ENCODE data around the gene SETBP1.

Gene SETBP1

DNA sequence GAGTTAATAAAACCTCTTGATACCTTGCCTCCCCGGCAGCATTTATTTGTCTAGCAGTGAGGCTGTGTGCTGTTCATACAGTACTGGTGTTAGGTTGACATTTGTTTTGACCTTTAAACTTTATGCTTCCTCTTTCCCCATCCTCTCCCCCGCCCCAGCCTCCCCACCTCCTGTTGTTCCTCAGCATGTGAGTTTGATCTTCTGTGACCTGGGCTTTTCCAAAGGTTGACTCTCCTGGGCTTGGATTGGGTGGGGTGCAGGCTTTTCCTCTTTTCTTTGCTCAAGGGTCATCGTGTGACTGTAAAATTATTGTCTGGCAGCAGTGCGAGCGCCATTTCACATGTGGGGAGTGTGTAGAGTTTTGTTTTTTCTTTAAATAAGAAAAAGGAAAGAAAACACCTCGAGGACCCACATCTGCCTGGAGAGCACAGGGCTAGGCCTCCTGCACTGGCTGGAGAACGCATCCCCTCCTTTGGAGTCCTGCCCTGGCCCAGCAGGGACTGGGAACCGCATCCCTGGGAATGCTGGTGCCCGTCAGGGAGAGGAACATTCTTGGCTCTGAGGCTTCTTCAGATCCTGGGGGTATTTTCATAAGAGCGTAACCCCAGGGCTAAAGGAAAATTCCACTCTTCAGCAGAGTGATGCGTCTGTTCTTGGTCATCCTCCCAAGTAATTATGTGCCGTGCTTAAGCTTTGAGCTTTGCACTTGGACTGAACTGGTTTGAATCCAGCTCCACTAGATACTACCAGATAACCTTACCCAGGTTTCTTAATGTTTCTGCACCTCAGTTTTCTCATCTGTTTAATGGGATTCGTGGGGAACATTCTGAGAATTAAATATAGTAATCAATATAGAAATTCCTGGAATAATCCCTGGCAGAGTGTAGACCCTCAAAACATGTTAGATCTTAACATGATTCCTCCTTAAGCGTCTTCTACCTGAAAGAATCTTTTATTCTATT lies 91.5 kb downstream of the SETBP1 start:
- Histone ChIP-seq H3K4me3 (ENCODE audit: low read length) (no peak overlapping the region), H3K27ac (ENCODE audit: low read length) (no peak overlapping the region), H3K9me3 (ENCODE audit: insufficient read depth, low read depth, low read length) (no peaks in the 10 kb centered on the region), H3K9ac (ENCODE audit: low read depth, low read length) (no peak overlapping the region), H3K27me3 (ENCODE audit: insufficient read depth, low read length) (no peaks in the 10 kb centered on the region), H3K4me1 (ENCODE audit: insufficient read depth, low read length) (no peaks in the 10 kb centered on the region), H3K36me3 (ENCODE audit: insufficient read depth, low read depth, low read length) (no peaks in the 10 kb centered on the region)

DNA sequence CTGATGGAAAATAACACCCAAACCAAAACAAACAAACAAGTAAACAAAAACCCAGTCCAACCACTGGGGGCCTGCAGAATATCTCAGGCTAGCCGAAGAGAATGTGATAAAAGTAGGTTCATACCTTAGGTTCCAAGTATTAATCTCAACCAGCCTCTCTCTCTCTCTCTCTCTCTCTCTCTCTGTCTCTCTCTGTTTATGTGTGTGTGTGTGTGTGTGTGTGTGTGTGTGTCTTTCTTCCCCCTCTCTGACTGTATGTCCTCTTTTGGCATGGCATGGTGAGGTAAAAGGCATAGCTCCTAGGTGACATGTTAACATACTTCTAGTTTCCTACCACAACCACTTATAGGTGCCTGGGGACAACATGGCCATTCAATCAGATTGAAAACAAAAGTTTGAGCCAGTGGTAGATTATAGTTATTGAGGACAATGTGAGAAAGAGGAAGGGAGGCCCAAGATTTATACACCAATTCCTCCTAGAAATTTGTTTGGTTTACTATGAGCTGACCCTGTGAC lies 93.0 kb downstream of the SETBP1 start:
- no peaks in the 10 kb centered on the region for H3K36me3 ChIP-seq (ENCODE audit: insufficient read depth, low read depth, low read length)
- H3K4me3 ChIP-seq (ENCODE audit: low read length) = no peak overlapping the region
- 0 out of 2 replicates have a peak, but pooled peaks cover 3% of the 10 kb centered on the region for H3K4me1 ChIP-seq (ENCODE audit: insufficient read depth, low read length)
- H3K27ac ChIP-seq (ENCODE audit: low read length) = no peak overlapping the region
- no peak overlapping the region for H3K9ac ChIP-seq (ENCODE audit: low read depth, low read length)
- no peaks in the 10 kb centered on the region for H3K9me3 ChIP-seq (ENCODE audit: insufficient read depth, low read depth, low read length)
- H3K27me3 ChIP-seq (ENCODE audit: insufficient read depth, low read length) = no peaks in the 10 kb centered on the region

DNA sequence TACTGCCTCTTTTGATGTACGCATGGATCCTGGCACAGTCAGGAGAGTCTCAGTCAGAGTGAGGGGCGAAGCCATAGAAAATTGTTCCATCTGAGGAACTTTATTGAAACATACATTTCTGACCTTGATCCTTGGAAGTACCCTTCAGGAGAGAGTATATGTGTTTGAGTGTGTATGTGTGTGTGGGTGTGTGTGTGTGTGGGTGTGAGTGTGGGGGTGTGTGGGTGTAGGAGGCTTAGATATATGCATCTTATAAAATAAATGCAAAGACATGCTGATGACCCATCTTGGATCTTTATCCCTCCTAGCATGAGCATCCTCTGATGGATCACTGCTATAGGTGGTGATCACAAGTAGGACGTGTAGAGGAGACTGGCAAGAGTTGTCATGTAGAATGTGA lies 93.5 kb downstream of the SETBP1 start:
- Histone ChIP-seq H3K4me1 (ENCODE audit: insufficient read depth, low read length) (0 out of 2 replicates have a peak, but pooled peaks cover 3% of the 10 kb centered on the region), H3K9me3 (ENCODE audit: insufficient read depth, low read depth, low read length) (no peaks in the 10 kb centered on the region), H3K36me3 (ENCODE audit: insufficient read depth, low read depth, low read length) (no peaks in the 10 kb centered on the region), H3K4me3 (ENCODE audit: low read length) (no peak overlapping the region), H3K27ac (ENCODE audit: low read length) (no peak overlapping the region), H3K9ac (ENCODE audit: low read depth, low read length) (no peak overlapping the region), H3K27me3 (ENCODE audit: insufficient read depth, low read length) (no peaks in the 10 kb centered on the region)

DNA sequence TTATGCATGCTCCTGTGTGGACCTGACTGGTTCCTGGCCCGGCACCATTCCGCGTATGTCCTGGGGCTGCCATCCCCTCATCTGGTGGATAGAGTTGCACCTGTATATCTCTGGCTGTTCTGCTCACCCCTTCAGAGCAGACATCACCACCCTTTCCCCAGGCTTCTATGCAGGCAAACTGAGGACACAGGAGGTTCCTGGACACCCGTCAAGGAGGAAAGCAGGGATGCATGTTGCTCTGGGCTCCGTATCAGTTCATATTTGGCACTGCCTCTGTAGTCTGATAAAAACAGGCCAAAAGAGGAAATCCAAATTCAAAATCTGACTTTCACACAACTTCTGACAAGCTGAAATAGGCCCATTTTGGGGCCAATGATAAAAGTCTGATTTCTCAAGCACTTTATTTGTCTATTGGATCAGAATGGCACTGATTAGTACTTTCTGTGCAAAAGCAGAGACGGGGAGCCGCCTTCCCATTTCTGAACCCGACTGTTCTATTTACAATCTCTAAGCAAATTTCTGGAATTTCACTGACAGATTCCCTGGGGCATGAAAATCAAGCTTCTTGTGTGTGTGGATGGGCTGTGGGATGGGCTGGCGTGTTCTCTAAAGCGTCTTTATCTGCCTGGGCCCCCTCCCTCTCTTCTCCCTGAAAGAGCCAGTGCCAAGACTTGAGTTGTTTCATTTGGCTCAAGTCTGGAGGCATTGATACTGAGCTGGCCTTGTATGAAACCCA lies 96.9 kb downstream of the SETBP1 start:
- H3K27ac ChIP-seq (ENCODE audit: low read length) = no peak overlapping the region
- H3K36me3 ChIP-seq (ENCODE audit: insufficient read depth, low read depth, low read length) = no peaks in the 10 kb centered on the region
- H3K9me3 ChIP-seq (ENCODE audit: insufficient read depth, low read depth, low read length) = no peaks in the 10 kb centered on the region
- no peaks in the 10 kb centered on the region for H3K27me3 ChIP-seq (ENCODE audit: insufficient read depth, low read length)
- peaks cover 12% of the 10 kb centered on the region; the same call in 1 of the 2 replicates for H3K4me1 ChIP-seq (ENCODE audit: insufficient read depth, low read length)
- no peak overlapping the region for H3K9ac ChIP-seq (ENCODE audit: low read depth, low read length)
- H3K4me3 ChIP-seq (ENCODE audit: low read length) = no peak overlapping the region

DNA sequence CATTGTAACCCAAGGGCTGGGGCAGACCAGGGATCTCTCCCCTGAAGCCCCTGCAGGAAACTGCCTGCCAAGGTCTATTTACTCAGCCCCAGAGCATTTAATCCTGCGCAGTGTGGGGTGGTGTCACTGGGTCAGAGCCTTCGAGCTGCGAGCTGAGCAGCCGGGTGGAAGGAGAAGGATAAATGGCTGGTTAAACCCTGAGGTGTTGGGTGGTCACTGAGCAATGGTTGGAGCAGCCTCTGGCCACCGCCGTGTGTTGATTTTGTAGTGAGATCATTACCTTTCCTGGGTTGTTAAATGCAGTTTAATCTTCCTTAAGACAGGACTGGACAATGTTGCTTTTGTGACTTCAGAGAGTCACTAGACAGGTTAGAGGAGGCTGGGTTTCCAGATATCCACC lies 98.1 kb downstream of the SETBP1 start:
- no peaks in the 10 kb centered on the region for H3K36me3 ChIP-seq (ENCODE audit: insufficient read depth, low read depth, low read length)
- peaks cover 12% of the 10 kb centered on the region; the same call in 1 of the 2 replicates for H3K4me1 ChIP-seq (ENCODE audit: insufficient read depth, low read length)
- H3K4me3 ChIP-seq (ENCODE audit: low read length) = no peak overlapping the region
- no peaks in the 10 kb centered on the region for H3K27me3 ChIP-seq (ENCODE audit: insufficient read depth, low read length)
- H3K27ac ChIP-seq (ENCODE audit: low read length) = no peak overlapping the region
- no peaks in the 10 kb centered on the region for H3K9me3 ChIP-seq (ENCODE audit: insufficient read depth, low read depth, low read length)
- H3K9ac ChIP-seq (ENCODE audit: low read depth, low read length) = no peak overlapping the region

DNA sequence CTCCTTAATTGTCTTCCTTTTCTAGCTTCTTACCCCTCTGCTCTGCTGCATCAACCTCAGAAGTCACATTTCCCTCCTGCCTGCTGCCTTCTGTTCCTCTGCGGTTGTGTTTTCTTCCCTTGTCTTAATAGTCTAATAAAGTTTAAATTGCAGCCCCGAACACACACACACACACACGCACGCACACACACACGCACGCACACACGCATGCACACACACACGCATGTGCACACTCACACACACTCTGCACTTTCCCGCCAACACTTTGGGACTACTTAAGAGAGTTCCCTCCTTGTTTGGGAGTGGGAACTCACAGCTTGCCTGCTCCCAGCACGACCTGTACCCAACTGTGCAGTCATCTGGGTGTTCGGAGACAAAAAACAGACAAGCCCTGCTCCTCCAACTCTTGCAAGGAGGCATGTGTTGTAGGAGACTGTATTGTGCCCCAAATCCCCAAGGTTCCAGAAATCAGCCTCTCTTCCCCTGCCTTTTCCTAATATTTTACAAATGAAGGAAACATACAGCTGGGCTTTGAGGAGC lies 99.1 kb downstream of the SETBP1 start:
- Histone ChIP-seq H3K4me3 (ENCODE audit: low read length) (no peak overlapping the region), H3K27me3 (ENCODE audit: insufficient read depth, low read length) (no peaks in the 10 kb centered on the region), H3K27ac (ENCODE audit: low read length) (no peak overlapping the region), H3K4me1 (ENCODE audit: insufficient read depth, low read length) (peaks cover 12% of the 10 kb centered on the region; the same call in 1 of the 2 replicates), H3K9ac (ENCODE audit: low read depth, low read length) (no peak overlapping the region), H3K36me3 (ENCODE audit: insufficient read depth, low read depth, low read length) (no peaks in the 10 kb centered on the region), H3K9me3 (ENCODE audit: insufficient read depth, low read depth, low read length) (no peaks in the 10 kb centered on the region)

DNA sequence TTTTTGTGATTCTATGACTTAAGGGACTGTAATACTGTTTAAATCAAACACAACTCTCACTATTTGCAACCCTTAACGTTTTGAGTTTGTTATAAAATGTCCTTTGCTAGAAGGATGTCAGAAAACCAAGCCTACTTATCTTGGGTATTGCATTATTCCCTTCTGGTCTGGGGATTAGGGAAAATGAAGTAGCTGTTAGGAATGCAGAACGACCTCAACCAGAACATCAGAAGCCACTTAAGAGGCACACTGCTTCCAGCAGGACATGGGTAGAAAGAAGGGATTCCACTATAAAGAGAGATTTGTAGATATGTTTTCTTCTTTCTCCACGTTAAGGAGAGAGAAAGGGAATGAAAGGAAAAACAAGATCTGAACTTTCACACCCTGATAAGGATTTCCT lies 101.2 kb downstream of the SETBP1 start:
- Histone ChIP-seq H3K27me3 (ENCODE audit: insufficient read depth, low read length) (no peaks in the 10 kb centered on the region), H3K27ac (ENCODE audit: low read length) (no peak overlapping the region), H3K9ac (ENCODE audit: low read depth, low read length) (no peak overlapping the region)

DNA sequence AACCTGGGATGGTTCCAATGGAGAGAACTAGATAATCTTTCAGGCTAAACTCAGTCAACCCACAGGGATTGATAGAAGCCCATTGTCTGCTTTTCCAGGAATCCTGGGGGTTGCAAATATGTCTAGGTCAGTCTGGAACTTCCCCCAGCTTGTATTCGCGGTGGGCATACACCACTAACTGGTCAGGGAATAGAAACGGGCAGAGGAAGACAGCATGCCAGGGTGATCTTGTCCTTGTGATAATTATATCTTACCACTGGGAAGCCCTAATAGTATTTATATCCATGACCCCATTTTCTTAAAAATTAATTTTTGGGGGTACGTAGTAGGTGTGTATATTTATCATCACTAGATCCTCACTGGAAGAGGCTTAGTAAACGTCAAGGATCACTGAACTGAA lies 101.9 kb downstream of the SETBP1 start:
- Histone ChIP-seq H3K27me3 (ENCODE audit: insufficient read depth, low read length) (no peaks in the 10 kb centered on the region), H3K9me3 (ENCODE audit: insufficient read depth, low read depth, low read length) (no peaks in the 10 kb centered on the region), H3K4me3 (ENCODE audit: low read length) (no peak overlapping the region), H3K36me3 (ENCODE audit: insufficient read depth, low read depth, low read length) (no peaks in the 10 kb centered on the region), H3K4me1 (ENCODE audit: insufficient read depth, low read length) (peaks cover 12% of the 10 kb centered on the region; the same call in 1 of the 2 replicates), H3K27ac (ENCODE audit: low read length) (no peak overlapping the region), H3K9ac (ENCODE audit: low read depth, low read length) (no peak overlapping the region)

More for the DNA sequence above, 101.2 kb downstream of the SETBP1 start:
- Histone ChIP-seq H3K4me1 (ENCODE audit: insufficient read depth, low read length) (peaks cover 12% of the 10 kb centered on the region; the same call in 1 of the 2 replicates), H3K9me3 (ENCODE audit: insufficient read depth, low read depth, low read length) (no peaks in the 10 kb centered on the region), H3K36me3 (ENCODE audit: insufficient read depth, low read depth, low read length) (no peaks in the 10 kb centered on the region), H3K4me3 (ENCODE audit: low read length) (no peak overlapping the region)

DNA sequence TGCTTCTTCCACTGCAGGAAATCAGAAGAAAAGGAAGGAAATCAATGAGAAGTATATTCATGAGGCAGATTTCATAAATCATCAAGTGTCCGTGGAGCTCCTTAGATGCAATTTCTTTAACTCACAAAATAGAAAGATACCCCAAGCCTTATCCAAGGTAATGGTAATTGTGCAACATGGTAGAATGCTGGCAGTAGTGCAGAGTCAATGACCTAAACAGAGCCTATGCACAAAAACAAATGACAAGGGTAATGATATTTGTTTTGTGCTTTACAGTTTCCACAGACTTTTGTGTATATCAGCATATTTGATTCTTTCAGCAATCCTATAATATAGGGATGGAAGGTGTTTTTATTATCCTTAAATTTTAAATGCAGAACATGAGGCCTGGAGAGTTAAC lies 102.7 kb downstream of the SETBP1 start:
- no peaks in the 10 kb centered on the region for H3K9me3 ChIP-seq (ENCODE audit: insufficient read depth, low read depth, low read length)
- H3K27me3 ChIP-seq (ENCODE audit: insufficient read depth, low read length) = no peaks in the 10 kb centered on the region
- no peak overlapping the region for H3K9ac ChIP-seq (ENCODE audit: low read depth, low read length)
- no peaks in the 10 kb centered on the region for H3K36me3 ChIP-seq (ENCODE audit: insufficient read depth, low read depth, low read length)
- no peak overlapping the region for H3K27ac ChIP-seq (ENCODE audit: low read length)
- peaks cover 9% of the 10 kb centered on the region; the same call in 1 of the 2 replicates for H3K4me1 ChIP-seq (ENCODE audit: insufficient read depth, low read length)
- H3K4me3 ChIP-seq (ENCODE audit: low read length) = no peak overlapping the region

DNA sequence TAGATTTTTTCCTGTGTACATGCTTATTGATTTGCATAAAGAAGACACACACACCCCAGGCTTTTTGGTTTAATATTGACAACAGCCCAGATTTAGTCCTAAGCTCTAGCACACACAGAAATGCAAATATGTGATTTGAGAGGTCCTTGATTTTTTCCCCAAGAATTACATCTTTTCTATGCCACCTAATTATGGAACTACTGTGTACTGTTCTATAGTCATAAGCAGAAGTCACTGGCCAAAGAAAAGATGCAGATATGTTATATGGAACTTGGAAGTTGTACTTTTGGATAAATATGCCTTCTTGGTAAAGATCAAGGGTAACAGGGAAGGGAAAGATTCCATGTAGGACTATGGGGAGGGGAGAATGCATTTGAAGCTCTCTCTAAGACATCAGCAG lies 105.6 kb downstream of the SETBP1 start:
- Histone ChIP-seq H3K27ac (ENCODE audit: low read length) (no peak overlapping the region), H3K9ac (ENCODE audit: low read depth, low read length) (no peak overlapping the region)

DNA sequence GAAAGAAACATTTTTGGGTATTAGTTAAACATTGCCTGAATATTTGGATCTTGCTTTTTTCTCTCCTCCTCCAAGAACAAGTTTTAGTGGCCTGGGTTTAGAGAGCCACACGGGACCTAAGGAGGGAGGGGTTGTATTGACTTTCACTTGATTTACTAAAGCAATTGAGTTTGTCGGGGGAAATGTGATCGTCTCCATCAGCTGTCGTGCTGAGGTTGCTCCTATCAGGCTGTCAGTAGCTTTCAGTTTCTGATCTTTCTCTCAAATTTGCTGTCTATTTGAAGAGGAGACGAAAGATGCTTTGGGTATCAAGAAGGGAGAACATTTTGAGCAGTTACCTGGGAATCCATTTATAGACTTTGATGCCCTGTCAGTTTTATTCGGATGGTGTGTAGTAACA lies 106.0 kb downstream of the SETBP1 start:
- H3K36me3 ChIP-seq (ENCODE audit: insufficient read depth, low read depth, low read length) = no peaks in the 10 kb centered on the region
- no peak overlapping the region for H3K4me3 ChIP-seq (ENCODE audit: low read length)
- H3K27ac ChIP-seq (ENCODE audit: low read length) = no peak overlapping the region
- no peaks in the 10 kb centered on the region for H3K9me3 ChIP-seq (ENCODE audit: insufficient read depth, low read depth, low read length)
- no peaks in the 10 kb centered on the region for H3K27me3 ChIP-seq (ENCODE audit: insufficient read depth, low read length)
- H3K4me1 ChIP-seq (ENCODE audit: insufficient read depth, low read length) = peaks cover 8% of the 10 kb centered on the region
- no peak overlapping the region for H3K9ac ChIP-seq (ENCODE audit: low read depth, low read length)

More for the DNA sequence above, 105.6 kb downstream of the SETBP1 start:
- Histone ChIP-seq H3K36me3 (ENCODE audit: insufficient read depth, low read depth, low read length) (no peaks in the 10 kb centered on the region), H3K4me3 (ENCODE audit: low read length) (no peak overlapping the region), H3K4me1 (ENCODE audit: insufficient read depth, low read length) (peaks cover 9% of the 10 kb centered on the region), H3K27me3 (ENCODE audit: insufficient read depth, low read length) (no peaks in the 10 kb centered on the region), H3K9me3 (ENCODE audit: insufficient read depth, low read depth, low read length) (no peaks in the 10 kb centered on the region)
